SK-N-SH (cell line): ENCODE data around the gene ARHGAP29. TPM values are rescaled to one million over a fixed set of nuclear protein-coding genes. Genes with fewer than 3 reads are reported as not detected.

ENCODE experiments used
- CTCF ChIA-PET: fragments of 300-600, 350-600 bp; formaldehyde crosslinking; extraction: SDS; loops from one replicate; lab custom pipeline; 2021; lab: Yijun Ruan, JAX
- POLR2A ChIA-PET: fragments of 350-600 bp; sonication (Branson Sonifier 250); formaldehyde crosslinking; extraction: SDS; loops from one replicate; lab custom pipeline; 2020; ENCODE audit warnings: antibody characterized with exemption, inconsistent platforms; lab: Yijun Ruan, JAX
- DNase-seq: peaks from one replicate; pipeline ENCODE4 v3.0.0; 2012
- H2AFZ ChIP-seq: fragments of 200-600 bp; sonication (generic); 2 replicates; pipeline ENCODE4 v1.8.1; 2016; ENCODE audit warnings: antibody characterized with exemption, mild to moderate bottlenecking, low read depth
- H3F3A ChIP-seq: fragments of 200-600 bp; sonication (generic); replicated peaks from 2 replicates; pipeline ENCODE3; 2016; ENCODE audit warnings: antibody characterized with exemption, mild to moderate bottlenecking; ENCODE audit not compliant: insufficient read depth
- H3K27ac ChIP-seq, 2 experiments: fragments of 200-500 bp in 1 of 2; fragments of 200-600 bp in 1 of 2; sonication (Bioruptor generic) in 1 of 2; sonication (generic), shearing (Covaris generic) in 1 of 2; 2 replicates each; pipeline versions ENCODE4 v1.5.1 to v1.6.1; 2014 to 2016; ENCODE audit warnings: low read depth in 2 of 2, inconsistent platforms in 1 of 2, low read length in 1 of 2, mild to moderate bottlenecking in 1 of 2, mixed read lengths in 1 of 2
- H3K27me3 ChIP-seq: fragments of 200-600 bp; sonication (generic), shearing (Covaris generic); 2 replicates; pipeline ENCODE4 v1.6.1; 2016; ENCODE audit warnings: mixed run types; ENCODE audit not compliant: insufficient read depth
- H3K36me3 ChIP-seq, 2 experiments: fragments of 200-500 bp in 1 of 2; fragments of 200-600 bp in 1 of 2; sonication (Bioruptor generic) in 1 of 2; sonication (generic) in 1 of 2; replicated peaks in 1 of 2; 2 replicates each; pipeline versions ENCODE3 to v1.5.1; 2014 to 2016; ENCODE audit warnings: low read length in 1 of 2, mild to moderate bottlenecking in 1 of 2; ENCODE audit not compliant: insufficient read depth in 2 of 2, control insufficient read depth in 1 of 2
- H3K4me1 ChIP-seq, 2 experiments: fragments of 200-500 bp in 1 of 2; fragments of 200-600 bp in 1 of 2; sonication (Bioruptor generic) in 1 of 2; sonication (generic), shearing (Covaris generic) in 1 of 2; 2 replicates each; pipeline versions ENCODE4 v1.5.1 to v1.6.1; 2014 to 2016; ENCODE audit warnings: low read depth in 1 of 2, low read length in 1 of 2, mixed run types in 1 of 2; ENCODE audit not compliant: insufficient read depth in 2 of 2, control insufficient read depth in 1 of 2
- H3K4me2 ChIP-seq: fragments of 200-600 bp; sonication (generic), shearing (Covaris generic); 2 replicates; pipeline ENCODE4 v1.6.1; 2017; ENCODE audit warnings: mixed run types
- H3K4me3 ChIP-seq, 2 experiments: fragments of 200-500 bp in 1 of 2; fragments of 200-600 bp in 1 of 2; sonication (Bioruptor generic) in 1 of 2; sonication (generic), shearing (Covaris generic) in 1 of 2; 2 replicates each; pipeline versions ENCODE4 v1.5.1 to v1.8.1; 2014 to 2016; ENCODE audit warnings: low read depth in 2 of 2, inconsistent platforms in 1 of 2, low read length in 1 of 2, mild to moderate bottlenecking in 1 of 2, mixed read lengths in 1 of 2, moderate library complexity in 1 of 2
- H3K79me2 ChIP-seq: fragments of 200-600 bp; sonication (generic); 2 replicates; pipeline ENCODE4 v1.8.1; 2017; ENCODE audit warnings: mild to moderate bottlenecking; ENCODE audit not compliant: insufficient read depth
- H3K9ac ChIP-seq: fragments of 200-600 bp; sonication (generic); 2 replicates; pipeline ENCODE4 v1.6.1; 2017; ENCODE audit warnings: mixed run types
- H3K9me2 ChIP-seq: fragments of 200-600 bp; sonication (generic); 2 replicates; pipeline ENCODE4 v1.6.1; 2017; ENCODE audit warnings: mixed run types
- H3K9me3 ChIP-seq: fragments of 200-600 bp; sonication (generic); 2 replicates; pipeline ENCODE4 v1.6.1; 2017; ENCODE audit warnings: mixed run types, mild to moderate bottlenecking, moderate library complexity
- H4K20me1 ChIP-seq: fragments of 200-600 bp; sonication (generic); 2 replicates; pipeline ENCODE4 v1.6.1; 2017; ENCODE audit warnings: mild to moderate bottlenecking, mixed run types; ENCODE audit not compliant: insufficient read depth
- CTCF ChIP-seq: fragments of 200-600 bp; sonication (generic); IDR thresholded peaks from 2 replicates; pipeline ENCODE4 v1.6.1; 2017; ENCODE audit warnings: antibody characterized with exemption, mild to moderate bottlenecking, moderate library complexity
- EP300 ChIP-seq, 2 experiments: IDR thresholded peaks; 2 replicates each; pipeline versions ENCODE4 v1.4.0 to v1.6.1; 2012; ENCODE audit warnings: borderline replicate concordance in 1 of 2, low read depth in 1 of 2, low read length in 1 of 2
- FOXJ3 ChIP-seq: sonication (generic); formaldehyde crosslinking; IDR thresholded peaks from 2 replicates; pipeline ENCODE4 v1.5.1; 2020; ENCODE audit warnings: mild to moderate bottlenecking, missing genetic modification reagents
- GABPA ChIP-seq: IDR thresholded peaks from 2 replicates; pipeline ENCODE4 v1.4.0; 2012; ENCODE audit warnings: low read depth, mild to moderate bottlenecking
- IRF3 ChIP-seq: fragments of 150-350 bp; IDR thresholded peaks from 2 replicates; pipeline ENCODE4 v1.6.1; 2016; ENCODE audit warnings: mild to moderate bottlenecking, low read depth, low read length
- JUND ChIP-seq: IDR thresholded peaks from 2 replicates; pipeline ENCODE4 v1.4.0; 2012
- MAX ChIP-seq: IDR thresholded peaks from 2 replicates; pipeline ENCODE4 v1.4.0; 2012; ENCODE audit warnings: low read depth
- MEF2A ChIP-seq: IDR thresholded peaks from 2 replicates; pipeline ENCODE4 v1.4.0; 2012; ENCODE audit warnings: low read depth, borderline replicate concordance
- MXI1 ChIP-seq: IDR thresholded peaks from 2 replicates; pipeline ENCODE4 v1.6.1; 2012; ENCODE audit warnings: mild to moderate bottlenecking, low read depth, low read length, improper control_type of control experiment
- NFIC ChIP-seq: IDR thresholded peaks from 2 replicates; pipeline ENCODE4 v1.4.0; 2012; ENCODE audit warnings: borderline replicate concordance
- NRF1 ChIP-seq: IDR thresholded peaks from 2 replicates; pipeline ENCODE4 v1.6.1; 2012; ENCODE audit warnings: low read depth, mild to moderate bottlenecking, low read length
- RXRA ChIP-seq: IDR thresholded peaks from 2 replicates; pipeline ENCODE4 v1.4.0; 2012; ENCODE audit warnings: low read depth, mild to moderate bottlenecking, borderline replicate concordance
- SIN3A ChIP-seq: IDR thresholded peaks from 2 replicates; pipeline ENCODE4 v1.6.1; 2012; ENCODE audit warnings: low read depth, mild to moderate bottlenecking, low read length, moderate library complexity, borderline replicate concordance
- TCF12 ChIP-seq: IDR thresholded peaks from 2 replicates; pipeline ENCODE4 v1.4.0; 2012
- TEAD4 ChIP-seq: IDR thresholded peaks from 2 replicates; pipeline ENCODE4 v1.4.0; 2012; ENCODE audit warnings: mild to moderate bottlenecking, borderline replicate concordance; ENCODE audit not compliant: insufficient read depth
- YY1 ChIP-seq: IDR thresholded peaks from 2 replicates; pipeline ENCODE4 v1.4.0; 2012; ENCODE audit warnings: low read depth, mild to moderate bottlenecking
- ZBTB33 ChIP-seq: IDR thresholded peaks from 2 replicates; pipeline ENCODE4 v1.4.0; 2012; ENCODE audit warnings: low read depth, borderline replicate concordance
- WGBS: methylation state at CpG from one replicate; pipeline ENCODE4 v1.1.6; 2017; ENCODE audit warnings: low lambda C conversion rate; 5-methylcytosine and 5-hydroxymethylcytosine counted together
- polyA plus RNA-seq, 3 experiments: library from polyadenylated mRNA; depleted of rRNA; stranded (reverse); fragments of >200 nt; gene quantifications; 2 replicates each; pipeline ENCODE4 v1.2.3, GENCODE V29; 2012

The ARHGAP29 gene
- polyA plus RNA-seq, 1 of the 3 experiments (the other 2 are of a cell fraction) = 20.1 TPM

GRCh38 chr1:94259635-94260289 is 22.4 kb upstream of the ARHGAP29 start:
- CTCF ChIA-PET = interaction anchor here (1.0 to 2.5 kb wide), 9 partner anchors 11 to 233 kb away, joined by 3 to 9 read pairs (median 4); no protein-coding TSS in a partner anchor
- no peak overlapping the region for H3K4me2 ChIP-seq
- H3K4me1 ChIP-seq = peaks cover 13 to 17% of the 10 kb centered on the region in 2 experiments; a peak in 3 of 4 replicates

GRCh38 chr1:94258873-94259331 is 21.5 kb upstream of the ARHGAP29 start:
- Histone ChIP-seq H3K79me2 (no peaks in the 10 kb centered on the region), H2AFZ (no peak overlapping the region), H3K27me3 (no peaks in the 10 kb centered on the region), H3F3A (peaks cover 13% of the 10 kb centered on the region), H3K4me1 (peaks cover 7 to 15% of the 10 kb centered on the region in 2 experiments; a peak in 3 of 4 replicates), H3K4me3 (no peak overlapping the region), H3K4me2 (0 out of 2 replicates have a peak overlapping the region, but pooled peaks have one; percentile 0), H4K20me1 (no peaks in the 10 kb centered on the region), H3K36me3 (no peaks in the 10 kb centered on the region), H3K27ac (peak overlapping the region; percentile 60 to 76; a peak in 3 of 4 replicates), H3K9me3 (no peaks in the 10 kb centered on the region), H3K9me2 (no peaks in the 10 kb centered on the region), H3K9ac (peak overlapping the region; percentile 15; the same call in 1 of the 2 replicates)
- ChIA-PET POLR2A (no interaction called here), CTCF (interaction anchor here (0.7 to 2.5 kb wide), 10 partner anchors 11 to 232 kb away, joined by 3 to 9 read pairs (median 4); no protein-coding TSS in a partner anchor)
- peak; percentile 31 for DNase-seq
- TF ChIP-seq RXRA (no peak; the same call in 1 of the 2 replicates), GABPA (no peak), YY1 (no peak), ZBTB33 (no peak), JUND (peak; percentile 76), NFIC (peak; percentile 74), MAX (no peak), FOXJ3 (CRISPR knock-in tag) (no peak), IRF3 (no peak), NRF1 (no peak), MEF2A (no peak), MXI1 (no peak), SIN3A (0 out of 2 replicates have a peak, but pooled peaks have one; percentile 25)

More at GRCh38 chr1:94259635-94260289, 22.4 kb upstream of the ARHGAP29 start:
- peak overlapping the region; percentile 60 to 76; a peak in 3 of 4 replicates for H3K27ac ChIP-seq
- no peak overlapping the region for H2AFZ ChIP-seq
- no peak for DNase-seq
- no peaks in the 10 kb centered on the region for H3K27me3 ChIP-seq
- H3K4me3 ChIP-seq = no peak overlapping the region
- TF ChIP-seq RXRA (peak; percentile 79), MAX (no peak), TEAD4 (no peak), CTCF (no peak), EP300 (IDR thresholded peaks at IDR 0.05; ENCODE audit: borderline replicate concordance in 1 of 2, low read depth in 1 of 2, low read length in 1 of 2) (no peak), YY1 (no peak), TCF12 (no peak)
- 93% methylated on average over 6 of the region's 7 CpGs for WGBS
- peaks cover 13% of the 10 kb centered on the region for H3F3A ChIP-seq
- POLR2A ChIA-PET = no interaction called here
- no peak overlapping the region for H3K9ac ChIP-seq
- H4K20me1 ChIP-seq = no peaks in the 10 kb centered on the region
- H3K36me3 ChIP-seq = no peaks in the 10 kb centered on the region
- no peaks in the 10 kb centered on the region for H3K9me2 ChIP-seq
- no peaks in the 10 kb centered on the region for H3K79me2 ChIP-seq
- no peaks in the 10 kb centered on the region for H3K9me3 ChIP-seq
